NCI-H82 (cell line): ENCODE measurements around the gene HEATR3.

Experiments
- DNase-seq: peaks from one replicate; lab custom pipeline; 2025; lab: John Stamatoyannopoulos, UW

The HEATR3 gene

GRCh38 chr16:50065624-50066481, at the start of gene HEATR3:
Gene HEATR3, plus strand, starts transcription at chr16:50065970. Its CDS starts 162 bp downstream, at chr16:50066132.
- peak; percentile 94 for DNase-seq

- DNase-seq = no peak
Observed at GRCh38 chr16:50017553-50017952, 48.2 kb upstream of the HEATR3 start.

- peak; percentile 10 for DNase-seq
Observed at GRCh38 chr16:50021544-50021943, 44.2 kb upstream of the HEATR3 start.

GRCh38 chr16:50023641-50024040, 42.1 kb upstream of the HEATR3 start:
- DNase-seq = no peak

- DNase-seq = no peak
Observed at GRCh38 chr16:50024207-50024606, 41.6 kb upstream of the HEATR3 start.

- DNase-seq = peak; percentile 97
Observed at GRCh38 chr16:50024684-50025536, 40.9 kb upstream of the HEATR3 start, which contains the start of gene CNEP1R1. Gene CNEP1R1, plus strand, starts transcription at chr16:50025225. Its CDS starts 91 bp downstream, at chr16:50025316.

GRCh38 chr16:50025537-50025931, 40.2 kb upstream of the HEATR3 start:
- DNase-seq = peak; percentile 57

GRCh38 chr16:50027829-50028228, 37.9 kb upstream of the HEATR3 start:
- DNase-seq = no peak

- DNase-seq = no peak
Observed at GRCh38 chr16:50035468-50035992, 30.2 kb upstream of the HEATR3 start.

- no peak for DNase-seq
Observed at GRCh38 chr16:50036426-50036825, 29.3 kb upstream of the HEATR3 start.

GRCh38 chr16:50037662-50038220, 28.0 kb upstream of the HEATR3 start:
- DNase-seq = no peak

- DNase-seq = no peak
Observed at GRCh38 chr16:50038286-50038685, 27.5 kb upstream of the HEATR3 start.

GRCh38 chr16:50038756-50039529, 26.8 kb upstream of the HEATR3 start:
- peak; percentile 21 for DNase-seq

- DNase-seq = peak; percentile 37
Observed at GRCh38 chr16:50040018-50040417, 25.8 kb upstream of the HEATR3 start.

- no peak for DNase-seq
Observed at GRCh38 chr16:50040710-50041109, 25.1 kb upstream of the HEATR3 start.

GRCh38 chr16:50043358-50043757, 22.4 kb upstream of the HEATR3 start:
- no peak for DNase-seq

- no peak for DNase-seq
Observed at GRCh38 chr16:50045412-50045811, 20.4 kb upstream of the HEATR3 start.

GRCh38 chr16:50046853-50047252, 18.9 kb upstream of the HEATR3 start:
- no peak for DNase-seq

- DNase-seq = no peak
Observed at GRCh38 chr16:50047864-50048263, 17.9 kb upstream of the HEATR3 start.

GRCh38 chr16:50050802-50051201, 15.0 kb upstream of the HEATR3 start:
- no peak for DNase-seq

- no peak for DNase-seq
Observed at GRCh38 chr16:50056226-50056625, 9.5 kb upstream of the HEATR3 start.
